Measurements from ENCODE around the gene KCNMB2.

Gene KCNMB2

GRCh38 chr3:178658694-178659325, 122.6 kb downstream of the KCNMB2 start:
- DNase-seq = no peak

GRCh38 chr3:178663201-178663934, 127.1 kb downstream of the KCNMB2 start:
- DNase-seq = no peak

GRCh38 chr3:178665747-178666146, 129.5 kb downstream of the KCNMB2 start:
- DNase-seq = no peak

- no peak for DNase-seq
These were observed 132.9 kb downstream of the KCNMB2 start for GRCh38 chr3:178669022-178669601.

- no peak for DNase-seq
These were observed 133.5 kb downstream of the KCNMB2 start for GRCh38 chr3:178669758-178670157.

GRCh38 chr3:178671377-178671776, 135.1 kb downstream of the KCNMB2 start:
- DNase-seq = no peak

GRCh38 chr3:178671791-178672190, 135.6 kb downstream of the KCNMB2 start:
- DNase-seq = no peak

- DNase-seq = no peak
These were observed 136.0 kb downstream of the KCNMB2 start for GRCh38 chr3:178672275-178672674.

GRCh38 chr3:178673529-178673928, 137.3 kb downstream of the KCNMB2 start:
- no peak for DNase-seq

- DNase-seq = no peak
These were observed 139.8 kb downstream of the KCNMB2 start for GRCh38 chr3:178676077-178676476.

GRCh38 chr3:178676942-178677790, 140.9 kb downstream of the KCNMB2 start:
- no peak for DNase-seq

- DNase-seq = no peak
These were observed 141.7 kb downstream of the KCNMB2 start for GRCh38 chr3:178677961-178678360.

- DNase-seq = no peak
These were observed 143.8 kb downstream of the KCNMB2 start for GRCh38 chr3:178680037-178680436.

GRCh38 chr3:178680489-178680888, 144.3 kb downstream of the KCNMB2 start:
- no peak for DNase-seq

- DNase-seq = no peak
These were observed 148.8 kb downstream of the KCNMB2 start for GRCh38 chr3:178684881-178685590.

- no peak for DNase-seq
These were observed 149.3 kb downstream of the KCNMB2 start for GRCh38 chr3:178685591-178685906.

GRCh38 chr3:178686826-178687225, 150.6 kb downstream of the KCNMB2 start:
- no peak for DNase-seq

GRCh38 chr3:178690571-178690970, 154.3 kb downstream of the KCNMB2 start:
- no peak for DNase-seq

GRCh38 chr3:178699364-178699763, 163.1 kb downstream of the KCNMB2 start:
- no peak for DNase-seq

- DNase-seq = no peak
These were observed 163.6 kb downstream of the KCNMB2 start for GRCh38 chr3:178699810-178700209.

- DNase-seq = no peak
These were observed 167.2 kb downstream of the KCNMB2 start for GRCh38 chr3:178703268-178703975.

- no peak for DNase-seq
These were observed 169.7 kb downstream of the KCNMB2 start for GRCh38 chr3:178705925-178706324.
